GM21526 (cell line): ENCODE results near the gene NKD1.
"Not testable (repeated sequence)": the region's sequence is repeated elsewhere in the genome, so short reads cannot be mapped to it uniquely, and the experiment has no call there.

Experiments used
- ATAC-seq: cut with Tn5 transposase; IDR thresholded peaks from one replicate; pipeline ENCODE4 v1.9.1; 2021; ENCODE audit warnings: moderate library complexity; ENCODE audit not compliant: unreplicated experiment, low FRiP score

Gene NKD1

DNA sequence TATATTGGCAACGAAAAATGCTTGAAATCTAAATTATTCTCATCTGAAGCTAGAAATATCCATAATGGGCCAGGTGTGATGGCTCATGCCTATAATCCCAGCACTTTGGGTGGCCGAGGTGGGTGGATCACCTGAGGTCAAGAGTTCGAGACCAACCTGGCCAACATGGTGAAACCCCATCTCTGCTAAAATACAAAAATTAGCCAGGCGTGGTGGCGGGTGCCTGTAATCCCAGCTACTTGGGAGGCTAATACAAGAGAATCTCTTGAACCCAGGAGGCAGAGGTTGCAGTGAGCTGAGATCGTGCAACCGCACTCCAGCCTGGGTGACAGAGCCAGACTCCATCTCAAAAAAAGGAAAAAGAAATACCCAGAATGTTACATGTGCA, 11.9 kb upstream of the NKD1 start:
- not testable (repeated sequence) for ATAC-seq

DNA sequence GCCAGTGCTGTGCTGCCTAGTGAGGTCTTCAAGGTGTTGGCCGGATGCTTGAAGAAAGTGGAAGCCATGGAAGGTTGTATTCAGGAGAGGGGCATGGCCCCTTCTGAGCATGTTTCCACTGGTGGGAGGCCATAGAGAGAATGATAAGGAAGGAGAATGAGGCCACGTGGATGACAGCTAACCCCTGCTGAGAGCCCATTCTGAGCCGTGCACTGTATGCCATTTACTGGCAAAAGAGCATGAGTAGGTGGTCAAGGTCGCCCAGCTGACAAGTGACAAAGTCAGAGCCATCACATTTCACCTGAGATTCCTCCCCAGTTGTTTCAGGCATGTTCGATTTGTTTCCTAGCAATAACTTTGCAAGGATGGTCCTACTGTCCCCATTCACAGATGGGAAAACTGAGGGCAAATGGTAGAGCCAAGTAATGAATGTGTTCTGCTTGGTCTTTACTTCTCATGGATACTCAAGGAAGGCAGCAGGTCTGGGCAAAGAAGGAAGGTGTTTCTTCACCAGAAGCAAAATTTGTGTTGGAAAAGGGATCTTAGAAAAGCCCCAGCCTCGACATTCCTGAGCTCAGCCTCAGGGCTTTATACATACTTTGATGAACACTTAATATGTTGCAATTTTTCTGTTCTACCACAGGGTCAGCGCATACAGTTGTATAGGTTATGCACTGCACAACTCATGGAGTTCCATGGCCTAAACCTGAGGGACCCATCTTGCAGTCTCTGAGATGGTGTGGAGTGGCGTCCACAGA, 10.5 kb upstream of the NKD1 start:
- no peak for ATAC-seq

DNA sequence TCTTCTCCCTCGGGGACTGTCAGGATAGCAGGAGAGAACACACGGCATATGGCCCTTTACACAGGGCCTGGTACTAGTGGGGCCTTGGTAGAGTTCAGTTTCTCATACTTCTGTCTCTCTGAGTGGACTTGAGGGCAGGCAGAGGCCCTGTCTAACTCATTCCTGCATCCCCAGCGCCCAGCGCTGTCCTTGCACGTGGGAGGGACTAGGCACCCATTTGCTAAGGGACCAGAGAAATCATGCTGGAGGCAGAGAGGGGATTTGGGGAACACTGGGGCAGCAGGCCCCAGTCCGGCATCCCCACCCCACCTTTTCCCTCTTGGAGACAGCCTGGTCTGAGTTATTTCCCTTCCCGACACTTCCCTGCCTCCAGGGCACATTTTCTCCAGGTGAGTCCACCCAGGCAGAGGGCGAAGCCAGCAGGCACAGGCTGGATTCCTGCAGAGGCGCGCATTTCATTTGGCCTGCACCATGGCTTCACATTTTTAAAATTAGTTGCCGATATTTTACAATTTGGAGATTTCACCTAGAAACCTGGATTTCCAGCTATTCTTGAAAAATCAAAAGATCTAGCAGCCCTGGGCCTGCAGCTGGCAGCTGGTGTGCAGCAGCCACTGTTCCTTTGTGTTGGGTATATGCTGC, 9.7 kb upstream of the NKD1 start:
- ATAC-seq, result no peak

DNA sequence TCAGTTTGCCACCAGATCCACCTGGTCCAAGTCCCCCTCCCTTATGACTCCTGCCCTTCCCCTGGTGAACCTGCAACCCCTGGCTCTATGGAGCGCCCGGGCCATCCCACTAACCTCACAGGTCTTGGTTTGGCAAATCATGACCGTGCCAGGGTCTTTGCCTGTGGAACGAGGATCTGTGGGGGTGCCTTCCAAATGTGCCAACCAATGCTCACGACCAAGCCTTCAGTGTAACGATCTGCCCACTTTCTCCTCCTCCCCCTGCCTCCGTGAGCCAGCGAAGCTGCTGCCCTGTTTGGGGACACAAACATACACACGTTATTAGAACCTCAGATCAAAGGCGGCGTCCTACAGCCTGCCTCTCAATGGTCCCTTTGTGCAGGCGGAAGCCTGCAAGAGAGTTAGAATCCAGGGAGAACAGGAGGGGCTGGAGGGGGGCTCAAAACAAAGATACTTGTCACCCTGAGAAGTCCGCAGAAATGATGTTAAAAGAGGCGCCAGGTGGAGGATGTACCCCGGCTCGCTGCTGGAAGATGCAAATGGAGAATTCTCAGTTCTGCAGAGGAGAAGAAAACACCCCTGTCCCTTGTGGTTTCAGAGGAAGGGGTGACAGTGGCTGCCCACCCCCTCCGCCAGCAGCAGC, 9.0 kb upstream of the NKD1 start:
- no peak for ATAC-seq

DNA sequence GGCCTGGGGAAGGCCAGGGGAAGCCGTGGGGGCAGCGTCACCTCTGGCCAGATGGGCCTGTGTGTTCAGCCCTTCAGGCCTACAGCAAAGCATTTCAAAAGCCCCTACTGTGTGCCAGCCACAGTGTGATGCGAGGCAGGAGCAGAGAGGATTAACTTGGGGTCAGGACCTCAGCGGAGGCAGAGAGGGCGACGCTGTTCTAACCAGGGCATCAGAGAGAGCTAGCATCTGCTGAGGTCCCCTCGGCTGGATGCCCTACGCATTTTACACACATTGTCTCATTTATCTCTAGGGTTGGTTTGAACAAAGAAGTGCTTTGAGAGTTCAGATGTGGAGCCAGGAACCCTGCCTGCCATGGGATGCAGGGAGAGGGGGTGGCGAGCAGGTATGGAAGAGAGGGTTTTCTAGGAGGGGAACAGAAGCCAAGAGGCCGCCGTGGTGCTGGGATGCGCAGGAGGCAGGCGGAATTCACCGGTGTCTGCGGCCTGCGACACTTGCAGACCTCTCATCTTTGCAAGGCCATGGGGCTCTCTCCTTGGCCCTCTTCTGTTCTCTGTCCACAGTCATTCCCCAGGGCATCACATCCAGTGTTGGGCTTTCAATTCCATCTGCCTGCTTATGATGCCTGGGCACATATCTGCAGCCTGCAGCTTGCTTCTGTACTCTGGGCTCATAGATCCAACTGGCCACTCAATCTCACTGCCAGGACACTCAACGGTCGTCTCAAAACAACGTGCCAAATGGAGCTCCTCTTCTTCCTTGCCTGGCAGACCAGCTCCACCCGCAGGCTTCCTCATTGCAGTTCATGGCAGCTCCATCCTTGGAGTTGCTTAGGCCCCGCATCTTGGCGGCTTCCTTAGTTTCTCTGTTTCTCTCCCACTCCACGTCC, 8.1 kb upstream of the NKD1 start:
- ATAC-seq, result no peak

DNA sequence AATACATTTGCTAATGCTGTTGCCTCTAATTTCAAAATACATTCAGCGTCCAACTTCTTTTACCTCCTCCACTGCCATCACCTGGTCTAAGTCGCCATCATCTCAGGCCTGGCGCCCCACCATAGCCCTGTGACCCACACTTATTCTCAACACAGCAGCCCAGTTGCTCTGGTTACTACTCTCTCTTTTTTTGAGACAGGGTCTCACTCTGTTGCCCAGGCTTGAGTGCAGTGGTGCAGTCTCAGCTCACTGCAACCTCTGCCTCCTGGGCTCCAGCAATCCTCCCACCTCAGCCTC, 7.5 kb upstream of the NKD1 start:
- ATAC-seq, result no peak

DNA sequence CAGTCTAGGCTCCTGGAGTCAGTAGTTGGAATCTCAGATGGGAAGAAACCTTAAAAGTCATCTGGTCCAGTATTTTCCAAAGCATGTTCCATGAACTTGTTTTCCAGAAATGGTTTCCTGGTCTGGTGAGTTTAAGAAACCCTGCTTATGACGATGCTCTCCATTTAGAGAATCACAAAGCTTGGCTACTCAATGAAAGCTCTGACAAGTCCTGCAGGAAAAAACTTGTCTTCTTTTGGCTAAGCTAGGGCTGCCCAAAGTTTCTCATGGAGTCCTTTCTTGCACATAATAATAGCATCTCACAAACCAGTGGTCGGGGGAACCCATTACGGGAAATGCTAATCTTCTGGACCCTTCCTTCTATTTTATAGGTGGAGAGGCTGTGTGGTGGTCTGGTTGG, 5.5 kb upstream of the NKD1 start:
- ATAC-seq, result no peak

DNA sequence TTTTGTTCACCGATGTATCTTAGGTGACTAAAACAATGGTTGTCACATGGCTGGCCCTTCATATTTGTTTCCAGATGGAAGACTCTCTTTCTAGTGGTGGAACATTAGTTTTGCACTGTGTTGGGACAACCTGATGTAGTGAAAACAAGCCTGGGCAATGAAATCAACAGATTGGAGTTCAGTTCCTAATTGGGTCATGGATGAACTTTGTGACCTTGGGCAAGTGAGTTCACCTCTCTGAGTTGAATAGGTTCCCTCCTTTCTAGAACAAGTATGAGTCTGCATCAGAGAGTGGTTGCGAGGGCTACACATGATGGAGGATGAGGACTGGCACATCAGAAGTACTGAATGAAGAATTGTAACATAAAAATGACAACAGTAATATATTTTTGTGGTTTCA, 2.1 kb upstream of the NKD1 start:
- ATAC-seq, result no peak

DNA sequence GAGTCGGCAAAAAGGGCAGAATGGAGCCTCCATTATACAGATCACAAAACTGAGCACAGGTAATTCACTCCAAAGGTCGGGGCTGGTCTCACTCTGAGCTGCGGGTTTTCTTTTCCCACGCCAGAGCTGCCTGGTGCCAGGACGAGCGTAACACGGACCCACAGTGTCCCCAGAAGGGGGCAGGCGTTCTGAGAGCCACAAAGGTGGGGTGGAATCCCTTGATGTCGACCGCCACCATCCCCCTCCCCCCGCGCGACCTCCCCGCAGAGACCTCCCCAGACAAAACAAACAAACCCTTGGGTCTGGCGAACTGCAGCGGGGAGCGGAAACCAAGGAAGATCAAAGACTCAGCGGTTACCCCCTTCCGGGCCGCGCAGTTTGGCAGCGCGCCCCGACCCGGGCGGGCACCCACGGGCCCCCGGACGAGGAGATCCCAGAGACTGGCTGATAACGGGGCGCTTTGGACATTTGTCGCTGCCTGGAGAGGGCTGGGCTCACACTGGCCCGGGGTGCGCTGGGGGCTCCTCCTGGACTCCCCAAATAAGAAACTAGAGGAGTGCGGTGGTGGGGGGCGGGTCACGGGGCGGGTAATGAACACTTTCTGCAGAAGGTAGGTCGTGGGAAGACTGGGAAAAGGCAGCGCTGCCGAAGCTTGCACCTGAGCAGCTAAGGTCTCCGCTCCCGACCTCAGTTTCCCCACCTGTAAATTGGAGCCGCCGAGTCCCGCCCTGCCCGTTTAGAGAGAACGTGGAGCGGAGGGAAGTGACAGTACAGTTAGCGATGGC, 664 bp upstream of the NKD1 start:
- ATAC-seq, result no peak

DNA sequence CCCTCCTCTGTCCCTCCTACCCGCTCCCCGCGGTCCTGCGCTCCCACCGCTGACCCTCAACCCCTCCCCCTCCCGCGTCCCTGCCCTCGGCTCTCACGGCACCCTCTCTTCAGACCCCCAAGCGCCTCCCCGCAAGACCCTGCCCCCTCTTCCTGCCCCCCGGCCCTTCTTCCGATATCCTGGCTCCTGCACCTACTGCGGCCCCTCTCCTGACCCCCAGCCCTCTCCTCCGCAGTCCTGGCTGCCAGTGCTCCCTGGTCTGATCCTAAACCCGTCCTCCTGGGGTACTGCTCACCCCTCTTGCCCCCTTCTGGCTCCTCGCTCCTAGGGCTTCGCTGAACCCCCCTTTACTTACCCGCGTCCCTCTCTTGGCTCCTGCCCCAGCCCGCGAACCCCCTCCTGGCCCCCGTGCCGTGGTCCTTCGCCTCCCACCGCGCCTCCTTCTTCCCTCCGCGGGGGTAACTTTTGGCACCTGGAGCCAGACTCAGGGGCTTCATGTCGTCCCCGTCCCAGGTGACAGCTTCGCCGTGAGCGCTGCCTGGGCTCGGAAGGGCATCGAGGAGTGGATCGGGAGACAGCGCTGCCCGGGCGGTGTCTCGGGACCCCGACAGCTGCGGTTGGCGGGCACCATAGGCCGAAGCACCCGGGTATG, 839 bp downstream of the NKD1 start:
- no peak for ATAC-seq

DNA sequence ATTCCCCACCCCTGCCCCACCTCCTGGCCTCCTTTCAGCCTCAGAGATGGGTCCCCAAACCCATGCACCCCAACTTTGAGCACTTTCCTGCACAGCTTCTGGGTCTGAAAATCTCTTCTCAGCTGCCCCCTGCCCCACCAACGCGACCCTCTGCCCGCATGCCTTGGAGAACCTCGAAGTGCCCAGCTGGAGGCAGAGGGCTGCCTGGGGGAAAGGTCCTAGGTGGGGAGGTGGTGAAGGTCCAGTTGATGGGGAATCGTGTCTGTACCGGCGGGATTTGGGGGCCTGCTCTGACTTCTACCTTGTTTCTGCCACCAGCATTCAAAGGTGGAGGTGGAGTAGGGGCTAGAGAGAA, 1.3 kb downstream of the NKD1 start:
- no peak for ATAC-seq

DNA sequence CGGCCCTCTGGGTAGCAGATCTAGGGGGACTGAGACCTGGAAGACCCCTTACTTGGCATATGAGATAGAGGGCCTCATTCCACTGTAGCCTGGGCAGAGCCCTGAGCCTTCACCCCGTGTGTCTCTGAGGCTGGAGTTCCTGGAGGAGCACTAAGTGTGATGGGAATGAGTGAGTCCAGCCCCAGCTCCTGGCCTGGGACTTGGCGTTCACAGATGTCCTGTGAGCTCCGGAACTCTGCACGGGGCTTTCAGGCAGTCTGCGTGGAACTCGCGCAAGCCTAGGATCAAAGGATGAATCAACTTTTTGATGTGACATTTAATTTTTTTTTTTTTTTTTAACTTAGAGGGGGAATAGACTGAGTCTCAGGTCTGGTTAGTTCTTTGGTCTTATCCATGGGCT, 1.8 kb downstream of the NKD1 start:
- ATAC-seq, result no peak

DNA sequence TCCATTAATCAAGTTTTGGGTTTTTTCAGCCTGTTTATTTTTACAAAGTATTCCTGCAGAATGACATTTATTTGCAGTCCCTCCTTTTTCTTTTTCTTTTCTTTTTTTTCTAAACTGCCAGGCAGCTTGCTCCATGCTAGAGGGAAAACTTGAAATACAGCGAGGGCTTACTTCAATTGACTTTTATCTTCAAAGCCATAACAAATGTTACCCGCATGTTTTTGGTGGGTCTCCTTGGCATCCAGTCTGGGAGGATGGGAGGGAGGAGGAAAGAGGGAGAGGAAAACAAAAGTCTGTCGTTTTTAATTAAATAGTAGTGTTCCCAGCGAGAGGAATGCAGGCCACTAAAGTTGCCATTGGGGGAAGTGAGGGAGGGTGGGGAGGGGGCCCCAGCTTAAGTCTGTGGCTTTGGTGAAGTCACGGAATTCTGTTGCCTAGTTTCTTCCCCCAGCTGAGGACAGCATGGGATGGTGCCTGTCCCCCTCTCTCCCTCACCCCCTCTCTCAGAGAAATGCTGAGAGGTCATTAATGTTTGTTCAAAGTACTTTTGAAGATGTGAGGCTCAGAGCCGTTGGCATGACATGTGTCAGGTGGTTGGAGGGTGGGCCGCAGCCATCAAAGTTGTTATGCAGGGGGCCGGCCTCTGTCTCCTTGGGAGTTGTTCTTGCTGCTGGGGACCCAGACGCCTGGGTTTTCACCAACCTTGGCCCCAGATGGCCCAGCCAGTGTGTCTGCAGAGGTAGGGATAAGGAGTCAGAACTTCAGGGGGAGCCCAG, 2.9 kb downstream of the NKD1 start:
- ATAC-seq, result no peak

DNA sequence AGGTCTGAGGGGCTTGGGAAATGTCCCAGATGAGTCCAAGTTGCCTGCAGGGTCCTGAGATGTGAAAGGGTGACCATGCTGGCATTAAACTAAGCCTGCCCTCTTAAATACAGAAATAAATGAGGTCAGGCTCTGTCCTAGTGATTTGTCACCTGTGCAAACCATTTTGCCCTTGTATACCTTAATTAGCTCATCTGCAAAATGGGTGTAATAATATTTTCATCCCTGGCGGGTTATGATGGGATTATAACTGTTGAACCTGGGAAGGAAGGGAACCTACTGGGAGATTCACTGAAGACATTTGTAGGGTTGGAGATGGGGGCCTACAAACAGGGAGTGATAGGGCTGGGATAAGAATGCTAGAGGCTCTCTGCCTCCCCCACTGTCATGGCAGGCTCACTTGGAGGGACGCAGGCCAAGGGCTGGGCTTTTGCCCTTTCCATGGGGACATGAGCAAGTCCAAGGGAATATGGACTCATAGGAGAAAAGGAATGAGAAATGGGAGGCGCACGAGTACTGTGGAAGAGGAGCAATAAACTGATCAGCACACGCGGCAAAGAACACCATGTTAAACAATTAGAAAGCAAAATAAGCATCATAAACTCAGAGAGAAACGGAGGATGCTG, 4.4 kb downstream of the NKD1 start:
- no peak for ATAC-seq

DNA sequence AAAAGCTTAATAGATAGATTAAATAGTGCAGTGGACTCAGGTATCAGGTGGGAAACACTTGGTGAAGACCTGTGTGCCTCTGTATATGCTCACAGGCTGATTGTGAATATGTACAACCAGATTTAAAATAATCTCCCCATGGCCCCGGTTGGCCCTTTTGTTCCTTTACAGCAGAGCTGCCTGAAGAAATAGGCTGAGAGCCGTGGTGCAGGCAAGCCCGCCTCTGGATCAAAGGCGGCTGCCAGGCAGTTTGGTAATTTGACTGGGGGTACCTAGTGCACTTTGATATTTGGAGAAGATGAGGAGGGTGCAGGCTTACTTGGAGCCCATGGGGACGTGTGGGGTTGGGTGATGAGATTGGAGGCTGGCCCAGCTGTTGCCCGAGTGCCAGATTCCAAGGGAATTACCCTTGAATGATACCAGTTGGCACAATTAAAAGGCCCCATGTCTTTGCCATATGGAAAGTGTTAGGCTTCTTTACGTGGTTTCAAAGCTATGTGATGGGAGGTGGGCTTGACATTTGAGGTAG, 5.0 kb downstream of the NKD1 start:
- no peak for ATAC-seq

DNA sequence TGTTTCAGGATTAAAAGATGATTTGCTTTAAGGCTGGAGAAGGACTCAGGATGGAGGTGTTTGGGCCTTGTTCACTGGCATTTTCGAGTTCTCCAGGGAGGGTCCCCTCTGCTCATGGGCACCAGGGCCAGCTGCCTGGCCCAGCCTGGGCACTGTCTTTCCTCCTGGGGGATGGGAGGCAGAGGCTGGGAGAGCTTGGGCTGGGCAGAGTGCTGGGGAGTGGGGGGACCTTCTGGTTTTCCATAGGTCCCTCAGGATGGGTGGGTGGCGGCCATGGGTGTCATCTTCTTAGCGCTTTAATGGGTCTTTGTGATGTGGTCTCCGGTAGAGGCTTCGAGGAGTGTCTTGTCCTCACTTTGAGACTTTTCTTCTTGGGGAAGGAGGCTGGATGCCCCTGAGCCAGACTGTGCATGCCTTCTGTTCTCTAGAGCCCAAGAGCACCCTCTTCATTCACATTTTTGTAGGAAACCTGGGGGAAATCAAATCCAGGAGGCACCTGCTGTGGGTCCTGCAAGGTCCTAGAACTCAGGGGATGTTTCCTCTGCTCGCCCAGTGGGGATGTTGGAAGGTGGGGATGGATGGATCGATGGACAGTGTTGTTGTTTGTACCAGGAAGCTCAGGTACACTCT, 5.7 kb downstream of the NKD1 start:
- ATAC-seq, result no peak

DNA sequence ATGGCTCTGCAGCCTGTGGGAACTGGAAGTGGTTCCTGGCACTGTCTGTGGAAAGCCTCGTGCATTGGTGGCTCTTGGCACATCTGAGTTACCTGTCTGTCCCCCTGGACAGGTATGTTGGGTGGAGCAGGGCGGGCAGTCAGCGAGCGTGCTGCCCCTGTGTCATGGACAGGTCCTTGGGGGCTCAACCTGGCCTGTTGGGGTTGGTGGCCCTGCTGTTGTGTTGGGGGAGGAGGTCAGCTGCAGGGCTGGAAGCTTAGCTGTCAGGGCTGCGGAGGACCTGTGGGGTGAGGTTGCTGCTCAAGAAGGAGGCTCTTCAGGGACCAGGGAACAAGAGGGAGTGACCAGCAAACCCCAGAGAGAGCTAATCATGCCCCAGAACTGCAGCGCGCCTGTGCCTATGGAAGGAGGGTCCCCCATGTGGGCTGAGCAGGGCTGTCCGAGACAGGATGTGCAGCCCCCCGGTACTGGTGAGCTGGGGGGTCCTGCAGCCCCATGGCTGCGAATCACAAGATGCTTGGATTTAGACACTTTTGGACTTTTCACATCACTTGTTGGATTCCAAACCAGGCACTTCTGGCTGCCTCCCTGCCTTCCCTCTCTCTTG, 7.2 kb downstream of the NKD1 start:
- no peak for ATAC-seq
